Activated gamma-delta T cell treated with anti-CD3 and anti-CD28 coated beads, Interleukin-2, amount 50 U/mL, for 16 hours (primary cell): Measurements from ENCODE around the gene PLEKHA1.

Experiments used
- DNase-seq: peaks from one replicate; pipeline ENCODE4 v3.0.0-alpha.2; 2020; ENCODE audit warnings: low read depth

Gene PLEKHA1

GRCh38 chr10:122480146-122480833 lies 105.8 kb downstream of the PLEKHA1 start:
- no peak for DNase-seq

- DNase-seq: no peak
These were observed 107.0 kb downstream of the PLEKHA1 start for GRCh38 chr10:122481296-122482056.
